Measurements from ENCODE around the gene DPP6. TPM values are rescaled to one million over a fixed set of nuclear protein-coding genes. Genes with fewer than 3 reads are reported as not detected.

DPP6 gene
- total and polyA plus RNA-seq, 9 of the 15 experiments (the other 6 are each of a cell fraction or from before 2014, with no cell fraction given) = not detected

DNA sequence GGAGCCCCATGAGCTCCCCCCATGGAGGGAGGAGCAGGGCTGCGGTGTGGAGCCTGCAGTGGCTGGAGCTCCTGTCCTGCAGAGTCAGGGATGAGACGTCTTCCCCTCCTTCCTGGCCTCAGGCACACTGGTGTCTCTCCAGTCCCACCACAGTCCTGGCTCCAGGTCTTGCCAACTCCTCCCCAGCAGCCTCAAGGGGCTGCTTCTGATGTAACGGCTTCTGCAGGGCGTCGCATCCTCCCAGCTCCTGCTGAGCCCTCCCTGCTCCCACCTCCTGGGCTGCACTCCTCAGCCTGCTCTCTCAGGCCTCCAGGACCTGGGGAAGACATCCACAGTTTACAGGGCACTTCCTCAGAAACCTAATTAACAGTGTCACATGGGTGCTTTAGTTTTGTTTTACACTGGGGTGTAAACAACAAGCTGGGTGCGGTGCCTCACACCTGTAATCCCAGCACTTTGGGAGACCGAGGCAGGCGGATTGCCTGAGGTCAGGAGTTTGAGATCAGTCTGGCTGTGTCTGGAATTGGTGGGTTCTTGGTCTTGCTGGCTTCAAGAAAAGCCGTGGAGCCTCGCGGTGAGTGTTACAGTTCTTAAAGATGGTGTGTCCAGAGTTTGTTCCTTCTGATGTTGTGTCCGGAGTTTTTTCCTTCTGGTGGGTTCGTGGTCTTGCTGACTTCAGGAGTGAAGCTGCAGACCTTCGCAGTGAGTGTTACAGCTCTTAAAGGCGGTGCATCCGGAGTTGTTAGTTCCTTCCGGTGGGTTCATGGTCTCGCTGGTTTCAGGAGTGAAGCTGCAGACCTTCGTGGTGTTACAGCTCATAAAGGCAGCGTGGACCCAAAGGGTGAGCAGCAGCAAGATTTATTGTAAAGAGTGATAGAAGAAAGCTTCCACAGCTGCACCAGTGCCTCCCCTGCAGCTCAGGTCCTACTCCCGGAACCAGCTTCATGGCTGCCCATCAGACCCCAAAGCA lies 855.7 kb downstream of the DPP6 start:
- Histone ChIP-seq H4K20me1 (replicated peaks; ENCODE audit: control insufficient read depth, insufficient read depth, low read length) (no peaks in the 10 kb centered on the region), H2AFZ (ENCODE audit: low read depth, low read length) (no peak overlapping the region), H3K4me1 (replicated peaks in 1 of 2; ENCODE audit: control insufficient read depth in 2 of 2, insufficient read depth in 2 of 2, low read length in 2 of 2) (peaks cover 0 to 6% of the 10 kb centered on the region in 2 experiments; a peak in 1 of 5 replicates), H3K9me3 (replicated peaks; ENCODE audit: control insufficient read depth, insufficient read depth, low read depth, low read length) (no peaks in the 10 kb centered on the region), H3K27ac (ENCODE audit: extremely low read depth, low read depth, low read length) (no peak overlapping the region), H3K36me3 (ENCODE audit: control insufficient read depth, insufficient read depth, low read length) (no peaks in the 10 kb centered on the region), H3K9me1 (ENCODE audit: control insufficient read depth, insufficient read depth, low read length) (no peaks in the 10 kb centered on the region), H3K9ac (ENCODE audit: insufficient read depth in 1 of 2, low read depth in 2 of 2, low read length in 2 of 2) (no peak overlapping the region), H3K79me2 (ENCODE audit: control insufficient read depth, insufficient read depth, low read length) (no peaks in the 10 kb centered on the region), H3K4me3 (no peak overlapping the region), H3K4me2 (ENCODE audit: insufficient read depth, low read length) (no peak overlapping the region), H3K27me3 (ENCODE audit: control insufficient read depth in 2 of 2, insufficient read depth in 2 of 2, low read length in 2 of 2) (peaks cover 40 to 96% of the 10 kb centered on the region in 2 experiments)
- no peak for DNase-seq (ENCODE audit: extremely low read depth in 1 of 4, low spot score in 3 of 4)
- CTCF ChIA-PET (ENCODE audit: low intra/inter-chr PET ratio) = no interaction called here
- FAIRE-seq = no peak
- 2% methylated on average over 21 of the region's 21 CpGs for WGBS (ENCODE audit: insufficient coverage, low coverage, missing lambda C conversion rate)
- ATAC-seq = peak; percentile 18
- BruUV-seq (replicated peaks) = no TSS peak
- in situ Hi-C loops (cut with MboI) = no loop called here
- POLR2A ChIA-PET = interaction anchor here (1.1 kb wide), 1 partner anchor 19 kb away, joined by 4 read pairs; no protein-coding TSS in a partner anchor
- intact Hi-C loops (cut with micrococcal nuclease) = no loop called here
- TF ChIP-seq YY1 (IDR thresholded peaks at IDR 0.05; ENCODE audit: borderline replicate concordance in 1 of 3, control insufficient read depth in 1 of 3, extremely low read depth in 1 of 3, insufficient read depth in 3 of 3, insufficient read length in 1 of 3, insufficient replicate concordance in 2 of 3, low read depth in 1 of 3, low read length in 2 of 3) (no peak), EP400 (IDR thresholded peaks at IDR 0.05) (no peak), ASH1L (IDR thresholded peaks at IDR 0.05; ENCODE audit: borderline replicate concordance, low read depth, partially characterized antibody) (no peak), CBX3 (IDR thresholded peaks at IDR 0.05; ENCODE audit: borderline replicate concordance in 1 of 2, low read length in 2 of 2) (no peak), NEUROD1 (IDR thresholded peaks at IDR 0.05; ENCODE audit: borderline replicate concordance, low read depth, low read length, partially characterized antibody) (no peak), CEBPG (CRISPR knock-in tag; IDR thresholded peaks at IDR 0.05) (no peak), CEBPG (tag; conservative IDR thresholded peaks at IDR 0.05 in 1 of 2, IDR thresholded peaks at IDR 0.05 in 1 of 2) (no peak), STAG1 (CRISPR knock-in tag; IDR thresholded peaks at IDR 0.05; ENCODE audit: borderline replicate concordance) (no peak), ZC3H11A (IDR thresholded peaks at IDR 0.05; ENCODE audit: low read depth, low read length) (no peak), BMI1 (IDR thresholded peaks at IDR 0.05; ENCODE audit: low read length) (no peak), LARP7 (IDR thresholded peaks at IDR 0.05) (no peak), GATAD2A (IDR thresholded peaks at IDR 0.05) (no peak), MAZ (CRISPR knock-in tag; conservative IDR thresholded peaks at IDR 0.05 in 1 of 2, IDR thresholded peaks at IDR 0.05 in 1 of 2) (no peak), MAFF (IDR thresholded peaks at IDR 0.05; ENCODE audit: low read length) (no peak)
- TF ChIP-seq, protein P1, sequence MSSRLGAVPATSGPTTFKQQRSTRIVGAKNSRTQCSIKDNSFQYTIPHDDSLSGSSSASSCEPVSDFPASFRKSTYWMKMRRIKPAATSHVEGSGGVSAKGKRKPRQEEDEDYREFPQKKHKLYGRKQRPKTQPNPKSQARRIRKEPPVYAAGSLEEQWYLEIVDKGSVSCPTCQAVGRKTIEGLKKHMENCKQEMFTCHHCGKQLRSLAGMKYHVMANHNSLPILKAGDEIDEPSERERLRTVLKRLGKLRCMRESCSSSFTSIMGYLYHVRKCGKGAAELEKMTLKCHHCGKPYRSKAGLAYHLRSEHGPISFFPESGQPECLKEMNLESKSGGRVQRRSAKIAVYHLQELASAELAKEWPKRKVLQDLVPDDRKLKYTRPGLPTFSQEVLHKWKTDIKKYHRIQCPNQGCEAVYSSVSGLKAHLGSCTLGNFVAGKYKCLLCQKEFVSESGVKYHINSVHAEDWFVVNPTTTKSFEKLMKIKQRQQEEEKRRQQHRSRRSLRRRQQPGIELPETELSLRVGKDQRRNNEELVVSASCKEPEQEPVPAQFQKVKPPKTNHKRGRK (tag; IDR thresholded peaks at IDR 0.05) = no peak
- TF ChIP-seq, protein P2, sequence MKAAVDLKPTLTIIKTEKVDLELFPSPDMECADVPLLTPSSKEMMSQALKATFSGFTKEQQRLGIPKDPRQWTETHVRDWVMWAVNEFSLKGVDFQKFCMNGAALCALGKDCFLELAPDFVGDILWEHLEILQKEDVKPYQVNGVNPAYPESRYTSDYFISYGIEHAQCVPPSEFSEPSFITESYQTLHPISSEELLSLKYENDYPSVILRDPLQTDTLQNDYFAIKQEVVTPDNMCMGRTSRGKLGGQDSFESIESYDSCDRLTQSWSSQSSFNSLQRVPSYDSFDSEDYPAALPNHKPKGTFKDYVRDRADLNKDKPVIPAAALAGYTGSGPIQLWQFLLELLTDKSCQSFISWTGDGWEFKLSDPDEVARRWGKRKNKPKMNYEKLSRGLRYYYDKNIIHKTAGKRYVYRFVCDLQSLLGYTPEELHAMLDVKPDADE (conservative IDR thresholded peaks at IDR 0.05; ENCODE audit: control insufficient read depth, low read depth, low read length) = no peak
